Vagina (tissue), 2 donors: ENCODE data around the gene B4GALNT3.

Experiments used
- CTCF ChIP-seq, 3 experiments: fragments of 450-650 bp in 2 of 3; fragments of 200-600 bp in 1 of 3; sonication (generic) in 1 of 3; IDR thresholded peaks; one replicate each; pipeline ENCODE4 v1.5.1; 2017 to 2019; ENCODE audit warnings: antibody characterized with exemption in 3 of 3, mild to moderate bottlenecking in 2 of 3, moderate library complexity in 2 of 3
- POLR2A ChIP-seq, 2 donors: fragments of 450-650 bp; IDR thresholded peaks; one replicate each; pipeline ENCODE4 v1.6.1; 2017; ENCODE audit warnings: antibody characterized with exemption in 2 of 2, mild to moderate bottlenecking in 2 of 2, moderate library complexity in 2 of 2
- POLR2AphosphoS5 ChIP-seq, 2 donors: sonication (generic); formaldehyde crosslinking; IDR thresholded peaks; one replicate each; pipeline ENCODE4 v1.9.0; 2017; ENCODE audit warnings: antibody characterized with exemption in 2 of 2, mild to moderate bottlenecking in 2 of 2, low read depth in 1 of 2; ENCODE audit not compliant: insufficient read depth in 1 of 2

- TF ChIP-seq POLR2A (IDR thresholded peaks at IDR 0.05) (no peak), CTCF (IDR thresholded peaks at IDR 0.05) (no peak), POLR2AphosphoS5 (IDR thresholded peaks at IDR 0.05; ENCODE audit: insufficient read depth in 1 of 2, low read depth in 1 of 2) (no peak)
These were observed 130.5 kb downstream of the B4GALNT3 start for GRCh38 chr12:590206-590750.
